ENCODE data around the gene RFNG. TPM values are rescaled to one million over a fixed set of nuclear protein-coding genes. Genes with fewer than 3 reads are reported as not detected.

Gene RFNG
- total RNA-seq, 4 donors from 2014 or later, result 46.0 to 61.0 (median 50.8) TPM

DNA sequence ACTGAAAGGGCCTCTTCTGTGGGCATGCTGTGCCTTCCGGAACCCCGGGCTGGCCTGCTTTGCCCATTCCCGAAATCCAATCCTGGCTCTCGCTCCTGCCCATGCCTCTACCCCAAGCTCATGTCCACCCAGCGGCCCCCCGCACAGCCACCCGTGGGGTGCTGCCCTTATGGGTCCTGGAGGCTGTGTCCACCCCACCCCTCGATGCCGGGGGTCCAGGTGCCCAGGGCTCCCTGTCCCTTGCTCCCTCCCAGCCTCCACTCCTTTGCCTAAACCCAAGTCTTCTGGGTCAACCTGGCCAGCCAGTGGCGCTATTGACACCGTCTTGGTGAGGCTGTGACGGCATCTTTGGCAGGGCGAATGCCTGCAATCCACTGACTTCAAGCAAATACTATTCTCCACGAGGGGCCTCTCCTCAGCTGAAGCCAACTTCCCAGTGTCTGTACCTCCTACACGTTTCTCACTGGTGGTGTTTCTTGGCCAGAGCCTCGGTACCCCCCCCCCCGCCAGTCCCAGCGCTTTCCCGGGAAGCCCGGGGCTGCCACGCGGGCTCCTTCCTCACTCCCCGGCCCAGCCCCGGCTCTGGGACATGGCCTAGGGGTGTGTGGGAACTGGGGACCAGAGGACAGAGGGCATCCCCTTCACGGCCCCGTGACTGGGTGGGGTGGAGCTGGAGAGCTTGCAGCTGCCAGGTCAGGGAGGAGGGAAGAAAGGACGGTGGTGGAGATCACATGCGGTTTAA, 26.2 kb upstream of the RFNG start:
- no peak overlapping the region for H3K27ac ChIP-seq
- DNase-seq (ENCODE audit: low spot score in 2 of 2), result no peak
- peaks cover 46% of the 10 kb centered on the region for H3K36me3 ChIP-seq
- 52% methylated on average over 19 of the region's 28 CpGs for WGBS
- no peak overlapping the region for H3K4me3 ChIP-seq
- TF ChIP-seq, protein P1, sequence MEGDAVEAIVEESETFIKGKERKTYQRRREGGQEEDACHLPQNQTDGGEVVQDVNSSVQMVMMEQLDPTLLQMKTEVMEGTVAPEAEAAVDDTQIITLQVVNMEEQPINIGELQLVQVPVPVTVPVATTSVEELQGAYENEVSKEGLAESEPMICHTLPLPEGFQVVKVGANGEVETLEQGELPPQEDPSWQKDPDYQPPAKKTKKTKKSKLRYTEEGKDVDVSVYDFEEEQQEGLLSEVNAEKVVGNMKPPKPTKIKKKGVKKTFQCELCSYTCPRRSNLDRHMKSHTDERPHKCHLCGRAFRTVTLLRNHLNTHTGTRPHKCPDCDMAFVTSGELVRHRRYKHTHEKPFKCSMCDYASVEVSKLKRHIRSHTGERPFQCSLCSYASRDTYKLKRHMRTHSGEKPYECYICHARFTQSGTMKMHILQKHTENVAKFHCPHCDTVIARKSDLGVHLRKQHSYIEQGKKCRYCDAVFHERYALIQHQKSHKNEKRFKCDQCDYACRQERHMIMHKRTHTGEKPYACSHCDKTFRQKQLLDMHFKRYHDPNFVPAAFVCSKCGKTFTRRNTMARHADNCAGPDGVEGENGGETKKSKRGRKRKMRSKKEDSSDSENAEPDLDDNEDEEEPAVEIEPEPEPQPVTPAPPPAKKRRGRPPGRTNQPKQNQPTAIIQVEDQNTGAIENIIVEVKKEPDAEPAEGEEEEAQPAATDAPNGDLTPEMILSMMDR (IDR thresholded peaks at IDR 0.05), result no peak
- TF ChIP-seq POLR2A (IDR thresholded peaks at IDR 0.05) (no peak), EP300 (IDR thresholded peaks at IDR 0.05) (no peak), POLR2AphosphoS5 (IDR thresholded peaks at IDR 0.05) (no peak)
- H3K4me1 ChIP-seq, result peaks cover 4% of the 10 kb centered on the region
- no peaks in the 10 kb centered on the region for H3K9me3 ChIP-seq
- no peaks in the 10 kb centered on the region for H3K27me3 ChIP-seq

DNA sequence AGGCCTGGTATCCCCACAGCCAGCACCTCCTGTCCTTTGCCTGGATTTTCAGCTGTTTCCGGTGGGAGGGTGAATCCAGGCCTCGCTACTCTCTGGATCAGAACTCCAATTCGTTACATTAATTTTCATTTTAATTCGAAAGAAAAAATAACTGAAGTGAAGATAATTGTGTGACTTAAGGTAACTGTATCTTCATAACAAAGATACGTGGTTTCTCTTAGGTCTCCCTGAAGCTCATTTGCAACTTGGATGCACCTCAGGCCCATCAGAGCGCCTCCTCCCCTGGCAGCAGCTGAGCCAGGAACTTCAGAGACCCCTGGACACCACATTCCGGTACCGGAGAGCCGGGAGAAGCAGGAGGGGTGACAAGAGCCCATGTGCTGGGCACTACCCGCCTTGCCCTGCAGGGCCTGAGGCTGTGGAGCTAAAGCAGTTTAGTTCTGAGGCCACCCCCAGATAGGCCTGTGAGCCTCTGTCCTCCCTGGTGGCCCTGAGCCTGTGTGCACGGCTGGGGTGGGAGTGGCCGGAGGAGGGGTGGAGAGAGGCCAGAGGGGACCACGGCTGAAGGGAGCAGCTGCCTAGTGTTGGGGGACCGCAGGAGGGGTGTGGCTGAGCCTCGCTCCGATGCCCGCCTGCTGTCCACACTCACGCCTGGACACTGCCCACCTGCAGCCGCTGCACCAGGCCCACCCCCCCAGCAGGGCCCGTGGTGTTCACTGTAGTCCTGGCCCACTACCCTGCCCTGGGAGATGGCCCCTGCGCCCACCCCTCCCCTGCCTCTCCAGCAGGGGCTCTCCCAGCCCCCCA, 25.4 kb upstream of the RFNG start:
- H3K27ac ChIP-seq, result no peak overlapping the region

DNA sequence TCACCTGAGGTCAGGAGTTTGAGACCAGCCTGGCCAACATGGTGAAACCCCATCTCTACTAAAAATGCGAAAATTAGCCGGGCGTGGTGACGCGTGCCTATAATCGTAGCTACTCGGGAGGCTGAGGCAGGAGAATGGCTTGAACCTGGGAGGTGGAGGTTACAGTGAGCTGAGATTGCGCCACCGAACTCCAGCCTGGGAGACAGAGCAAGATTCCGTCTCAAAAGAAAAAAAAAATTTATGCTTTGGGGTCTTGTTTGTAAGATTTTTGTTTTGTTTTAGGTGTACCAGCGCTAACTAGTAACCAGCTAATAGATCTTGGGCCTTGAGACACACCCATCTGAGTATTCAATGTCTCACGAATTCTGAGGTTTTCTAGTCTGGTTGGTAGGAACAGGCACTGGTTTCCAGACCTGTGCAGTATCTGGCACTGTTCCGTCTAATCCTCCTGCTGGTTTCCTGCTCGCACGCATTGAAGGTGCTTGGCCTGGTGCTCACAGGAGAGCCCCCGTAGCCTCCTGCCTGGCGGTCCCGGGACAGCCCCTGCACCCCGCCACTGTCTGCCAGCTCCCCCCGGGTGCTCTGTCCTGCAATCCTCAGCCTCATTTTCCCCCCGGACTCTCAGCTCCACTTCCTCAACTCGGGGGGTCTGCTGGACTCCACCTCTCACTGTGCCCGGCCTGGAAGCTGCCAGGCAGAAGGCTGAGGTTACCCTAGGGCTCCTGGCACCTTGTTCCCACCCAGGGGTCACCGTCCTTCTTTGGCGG, 24.6 kb upstream of the RFNG start:
- peaks cover 30% of the 10 kb centered on the region for H3K36me3 ChIP-seq
- 79% methylated on average over 18 of the region's 25 CpGs for WGBS
- no peaks in the 10 kb centered on the region for H3K9me3 ChIP-seq
- H3K27ac ChIP-seq, result no peak overlapping the region
- no peak for DNase-seq (ENCODE audit: low spot score in 2 of 2)
- no peak overlapping the region for H3K4me3 ChIP-seq
- no peaks in the 10 kb centered on the region for H3K27me3 ChIP-seq
- TF ChIP-seq POLR2A (IDR thresholded peaks at IDR 0.05), result no peak
- H3K4me1 ChIP-seq, result peaks cover 4% of the 10 kb centered on the region

More for the DNA sequence above, 25.4 kb upstream of the RFNG start:
- Histone ChIP-seq H3K27me3 (no peaks in the 10 kb centered on the region), H3K9me3 (no peaks in the 10 kb centered on the region), H3K4me1 (peaks cover 4% of the 10 kb centered on the region), H3K36me3 (peaks cover 38% of the 10 kb centered on the region), H3K4me3 (no peak overlapping the region)
- no peak for DNase-seq (ENCODE audit: low spot score in 2 of 2)
- TF ChIP-seq EP300 (IDR thresholded peaks at IDR 0.05) (no peak), POLR2AphosphoS5 (IDR thresholded peaks at IDR 0.05) (no peak), POLR2A (IDR thresholded peaks at IDR 0.05) (no peak)
- TF ChIP-seq, protein P1 (IDR thresholded peaks at IDR 0.05), result no peak
- WGBS, result 80% methylated on average over 19 of the region's 21 CpGs

DNA sequence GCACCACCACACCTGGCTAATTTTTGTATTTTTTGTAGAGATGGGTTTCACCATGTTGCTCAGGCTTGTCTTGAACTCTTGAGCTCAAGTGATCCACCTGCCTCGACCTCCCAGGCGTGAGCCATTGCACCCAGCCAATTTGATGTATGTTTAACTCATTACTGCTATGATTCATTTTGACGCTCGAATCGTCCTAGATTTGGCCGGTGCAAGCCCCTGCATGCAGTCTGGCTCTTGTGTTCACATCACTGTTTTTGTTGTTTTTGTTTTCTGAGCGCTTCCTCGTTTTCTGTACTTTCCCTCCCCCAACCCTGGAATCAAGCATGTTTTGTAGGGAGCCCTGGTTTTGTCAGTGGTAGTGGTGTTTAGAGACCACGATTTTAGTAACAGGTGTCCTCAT, 21.8 kb upstream of the RFNG start:
- Histone ChIP-seq H3K4me3 (no peak overlapping the region), H3K27me3 (no peaks in the 10 kb centered on the region), H3K4me1 (peaks cover 2% of the 10 kb centered on the region), H3K9me3 (no peaks in the 10 kb centered on the region), H3K27ac (no peak overlapping the region), H3K36me3 (peaks cover 3% of the 10 kb centered on the region)
- DNase-seq (ENCODE audit: low spot score in 2 of 2), result no peak
- 70% methylated on average over 9 of the region's 9 CpGs for WGBS
- TF ChIP-seq POLR2AphosphoS5 (IDR thresholded peaks at IDR 0.05) (no peak), EP300 (IDR thresholded peaks at IDR 0.05) (no peak), POLR2A (IDR thresholded peaks at IDR 0.05) (no peak)
- TF ChIP-seq, protein P1 (IDR thresholded peaks at IDR 0.05), result no peak

DNA sequence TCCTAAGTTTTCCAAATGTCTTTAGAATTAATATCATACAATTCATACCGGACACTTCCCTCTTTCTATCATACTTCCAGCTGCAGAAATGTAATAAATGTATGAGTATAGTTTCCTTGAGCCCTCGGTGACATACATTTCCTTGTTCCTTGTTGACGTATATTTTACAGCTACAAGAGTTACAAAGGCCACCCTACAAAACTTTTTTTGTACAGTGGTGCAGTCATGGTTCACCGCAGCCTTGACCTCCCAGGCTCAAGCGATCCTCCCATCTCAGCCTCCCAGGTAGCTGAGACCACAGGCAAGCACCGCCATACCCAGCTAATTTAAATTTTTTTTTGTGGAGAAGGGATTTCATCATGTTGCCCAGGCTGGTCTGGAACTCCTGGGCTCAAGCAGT, 21.2 kb upstream of the RFNG start:
- Histone ChIP-seq H3K4me1 (no peaks in the 10 kb centered on the region), H3K4me3 (no peak overlapping the region), H3K36me3 (no peaks in the 10 kb centered on the region), H3K9me3 (no peaks in the 10 kb centered on the region), H3K27ac (no peak overlapping the region), H3K27me3 (no peaks in the 10 kb centered on the region)
- TF ChIP-seq, protein P1 (IDR thresholded peaks at IDR 0.05), result no peak
- TF ChIP-seq EP300 (IDR thresholded peaks at IDR 0.05) (no peak), POLR2AphosphoS5 (IDR thresholded peaks at IDR 0.05) (no peak), POLR2A (IDR thresholded peaks at IDR 0.05) (no peak)
- no peak for DNase-seq (ENCODE audit: low spot score in 2 of 2)
- WGBS, result 92% methylated on average over 5 of the region's 6 CpGs

All from suprapubic skin (tissue), 4 donors.